SU-DHL-6 (cell line): Measurements from ENCODE around the gene DDX10.

Experiments
- CTCF ChIP-seq: fragments of 200-600 bp; sonication (generic); IDR thresholded peaks from one replicate; pipeline ENCODE4 v1.5.1; 2017; ENCODE audit warnings: antibody characterized with exemption, mild to moderate bottlenecking, low read length, moderate library complexity; ENCODE audit not compliant: insufficient read depth, poor library complexity, severe bottlenecking
- EZH2phosphoT487 ChIP-seq: fragments of 200-600 bp; sonication (generic), shearing (Covaris generic); conservative IDR thresholded peaks from 2 replicates; pipeline ENCODE4 v1.6.1; 2018; ENCODE audit warnings: mild to moderate bottlenecking, antibody characterized with exemption, low read length, moderate library complexity, mixed read lengths

- TF ChIP-seq CTCF (no peak), EZH2phosphoT487 (no peak)
Observed at GRCh38 chr11:108985236-108985944, 320.5 kb downstream of the DDX10 start.
